ENCODE data around the gene GAGE12G.
"Not testable (repeated sequence)": the region's sequence is repeated elsewhere in the genome, so short reads cannot be mapped to it uniquely, and the experiment has no call there.

DNA sequence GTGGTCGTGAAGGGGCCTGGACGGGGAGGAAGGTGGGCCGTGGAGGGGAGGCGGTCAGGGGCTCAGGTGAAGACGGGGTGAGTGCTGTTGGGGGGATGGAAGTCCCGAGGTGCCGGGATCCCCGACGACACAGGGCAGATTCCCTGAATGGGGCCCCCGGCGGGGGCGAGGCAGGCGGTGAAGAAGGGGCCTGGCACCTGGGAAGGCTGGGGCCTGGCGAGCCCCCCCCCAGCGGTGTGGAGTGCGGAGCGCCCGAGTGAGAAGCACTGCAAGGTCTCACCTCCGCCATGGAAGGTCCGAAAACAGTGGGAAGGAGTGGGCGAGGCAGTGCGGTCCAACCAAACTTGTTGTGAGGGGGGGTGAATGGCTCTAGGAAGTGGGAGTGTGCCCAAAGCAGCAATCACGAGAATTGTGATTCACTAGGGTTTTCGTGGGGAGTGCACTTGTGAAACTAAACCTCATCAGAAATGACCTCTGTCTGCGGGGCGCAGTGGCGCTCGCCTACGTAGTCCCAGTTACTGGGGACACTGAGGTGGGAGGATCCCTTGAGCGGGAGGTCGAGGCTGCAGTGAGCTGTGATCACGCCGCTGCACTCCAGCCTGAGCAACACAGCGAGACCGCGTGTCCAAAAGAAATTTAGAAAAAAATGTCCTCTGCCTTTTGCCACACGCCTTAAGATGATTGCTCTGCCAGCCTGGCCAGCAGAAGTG lies 19.7 kb downstream of the GAGE12G start:
- not testable (repeated sequence) for TF ChIP-seq EZH2 (IDR thresholded peaks at IDR 0.05; ENCODE audit: borderline replicate concordance, insufficient read depth, low read depth, low read length, poor library complexity, severe bottlenecking); CTCF (IDR thresholded peaks at IDR 0.05)
